Measurements from ENCODE around the gene AKAP17A. TPM values are rescaled to one million over a fixed set of nuclear protein-coding genes. Genes with fewer than 3 reads are reported as not detected.

Gene AKAP17A
- total RNA-seq, 2 donors from 2014 or later, result 42.2 to 50.9 TPM

DNA sequence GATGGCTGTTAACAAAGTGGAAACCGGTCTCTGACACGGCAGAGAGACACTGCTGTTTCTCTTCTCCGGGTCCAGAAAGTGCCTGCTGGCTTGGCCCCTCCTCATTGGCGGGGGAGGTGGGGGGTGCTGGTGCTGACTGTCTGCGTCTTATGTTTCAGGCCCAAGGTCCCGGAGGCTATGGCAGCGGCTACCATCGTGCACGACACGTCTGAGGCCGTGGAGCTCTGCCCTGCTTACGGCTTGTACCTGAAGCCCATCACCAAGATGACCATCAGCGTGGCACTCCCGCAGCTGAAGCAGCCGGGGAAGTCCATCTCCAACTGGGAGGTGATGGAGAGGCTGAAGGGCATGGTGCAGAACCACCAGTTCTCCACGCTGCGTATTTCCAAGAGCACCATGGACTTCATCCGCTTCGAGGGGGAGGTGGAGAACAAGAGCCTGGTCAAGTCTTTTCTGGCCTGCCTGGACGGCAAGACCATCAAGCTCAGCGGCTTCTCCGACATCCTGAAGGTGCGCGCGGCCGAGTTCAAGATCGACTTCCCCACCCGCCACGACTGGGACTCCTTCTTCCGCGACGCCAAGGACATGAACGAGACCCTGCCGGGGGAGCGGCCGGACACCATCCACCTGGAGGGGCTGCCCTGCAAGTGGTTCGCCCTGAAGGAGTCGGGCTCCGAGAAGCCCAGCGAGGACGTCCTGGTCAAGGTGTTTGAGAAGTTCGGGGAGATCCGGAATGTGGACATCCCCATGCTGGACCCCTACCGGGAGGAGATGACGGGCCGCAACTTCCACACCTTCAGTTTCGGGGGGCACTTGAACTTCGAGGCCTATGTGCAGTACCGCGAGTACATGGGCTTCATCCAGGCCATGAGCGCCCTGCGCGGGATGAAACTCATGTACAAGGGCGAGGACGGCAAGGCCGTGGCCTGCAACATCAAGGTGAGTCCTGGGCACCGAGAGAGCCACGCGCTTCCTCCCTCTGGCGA, 2.2 kb downstream of the AKAP17A start:
- Histone ChIP-seq H3K9ac (ENCODE audit: extremely low read depth, low read length, poor library complexity, severe bottlenecking) (no peak overlapping the region), H3K4me1 (ENCODE audit: control insufficient read depth, insufficient read depth, low read length) (peaks cover 4% of the 10 kb centered on the region), H3K36me3 (ENCODE audit: control insufficient read depth, insufficient read depth, low read length) (peaks cover 33% of the 10 kb centered on the region), H3K9me3 (ENCODE audit: control insufficient read depth, low read length) (no peaks in the 10 kb centered on the region), H3K4me3 (ENCODE audit: low read length) (peak overlapping the region; percentile 93), H3K27me3 (ENCODE audit: control insufficient read depth, insufficient read depth, low read length, poor library complexity, severe bottlenecking) (no peaks in the 10 kb centered on the region), H3K27ac (ENCODE audit: low read depth, low read length) (no peak overlapping the region)
- DNase-seq, result peak; percentile 37
- TF ChIP-seq, protein P1, sequence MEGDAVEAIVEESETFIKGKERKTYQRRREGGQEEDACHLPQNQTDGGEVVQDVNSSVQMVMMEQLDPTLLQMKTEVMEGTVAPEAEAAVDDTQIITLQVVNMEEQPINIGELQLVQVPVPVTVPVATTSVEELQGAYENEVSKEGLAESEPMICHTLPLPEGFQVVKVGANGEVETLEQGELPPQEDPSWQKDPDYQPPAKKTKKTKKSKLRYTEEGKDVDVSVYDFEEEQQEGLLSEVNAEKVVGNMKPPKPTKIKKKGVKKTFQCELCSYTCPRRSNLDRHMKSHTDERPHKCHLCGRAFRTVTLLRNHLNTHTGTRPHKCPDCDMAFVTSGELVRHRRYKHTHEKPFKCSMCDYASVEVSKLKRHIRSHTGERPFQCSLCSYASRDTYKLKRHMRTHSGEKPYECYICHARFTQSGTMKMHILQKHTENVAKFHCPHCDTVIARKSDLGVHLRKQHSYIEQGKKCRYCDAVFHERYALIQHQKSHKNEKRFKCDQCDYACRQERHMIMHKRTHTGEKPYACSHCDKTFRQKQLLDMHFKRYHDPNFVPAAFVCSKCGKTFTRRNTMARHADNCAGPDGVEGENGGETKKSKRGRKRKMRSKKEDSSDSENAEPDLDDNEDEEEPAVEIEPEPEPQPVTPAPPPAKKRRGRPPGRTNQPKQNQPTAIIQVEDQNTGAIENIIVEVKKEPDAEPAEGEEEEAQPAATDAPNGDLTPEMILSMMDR (conservative IDR thresholded peaks at IDR 0.05), result no peak
- no peak overlapping the region for H3K27ac Mint-ChIP-seq
- 94 to 95% methylated on average over 43 to 60 of the region's 60 CpGs for WGBS, 2 experiments (ENCODE audit: insufficient coverage in 1 of 2, insufficient read length in 1 of 2)
- peak overlapping the region; percentile 92 for H3K4me3 Mint-ChIP-seq
- H3K27me3 Mint-ChIP-seq (ENCODE audit: insufficient read depth), result no peaks in the 10 kb centered on the region
- no peaks in the 10 kb centered on the region for H3K9me3 Mint-ChIP-seq
- H3K36me3 Mint-ChIP-seq (ENCODE audit: low read depth), result peaks cover 44% of the 10 kb centered on the region
- peaks cover 10% of the 10 kb centered on the region for H3K4me1 Mint-ChIP-seq

DNA sequence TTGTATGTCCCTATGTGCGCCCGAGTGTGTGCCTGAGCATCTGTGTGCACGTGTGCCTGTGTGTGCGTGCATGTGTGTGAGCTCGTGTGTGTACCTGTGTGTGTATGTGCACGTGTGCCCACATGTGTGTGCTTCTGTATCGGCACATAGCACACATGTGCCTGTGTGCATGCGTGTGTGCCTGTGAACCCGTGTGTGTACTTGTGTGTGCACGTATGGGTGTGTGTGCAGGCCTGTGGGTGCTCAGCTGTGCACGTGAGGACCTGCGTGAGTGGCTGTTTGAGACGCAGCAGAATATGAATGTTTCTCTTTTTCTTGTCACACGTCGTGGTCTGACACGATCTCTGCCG, 4.3 kb downstream of the AKAP17A start:
- DNase-seq, result peak; percentile 39
- Mint-ChIP-seq H3K9me3 (no peaks in the 10 kb centered on the region), H3K4me3 (no peak overlapping the region), H3K36me3 (ENCODE audit: low read depth) (peaks cover 56% of the 10 kb centered on the region), H3K27ac (no peak overlapping the region), H3K4me1 (peaks cover 10% of the 10 kb centered on the region), H3K27me3 (ENCODE audit: insufficient read depth) (no peaks in the 10 kb centered on the region)
- Histone ChIP-seq H3K4me1 (ENCODE audit: control insufficient read depth, insufficient read depth, low read length) (peaks cover 4% of the 10 kb centered on the region), H3K9ac (ENCODE audit: extremely low read depth, low read length, poor library complexity, severe bottlenecking) (no peak overlapping the region), H3K9me3 (ENCODE audit: control insufficient read depth, low read length) (no peaks in the 10 kb centered on the region), H3K27me3 (ENCODE audit: control insufficient read depth, insufficient read depth, low read length, poor library complexity, severe bottlenecking) (no peaks in the 10 kb centered on the region), H3K4me3 (ENCODE audit: low read length) (no peak overlapping the region), H3K36me3 (ENCODE audit: control insufficient read depth, insufficient read depth, low read length) (peaks cover 43% of the 10 kb centered on the region), H3K27ac (ENCODE audit: low read depth, low read length) (no peak overlapping the region)
- 95 to 98% methylated on average over 13 to 17 of the region's 17 CpGs for WGBS, 2 experiments (ENCODE audit: insufficient coverage in 1 of 2, insufficient read length in 1 of 2)
- TF ChIP-seq, protein P1 (conservative IDR thresholded peaks at IDR 0.05), result no peak

DNA sequence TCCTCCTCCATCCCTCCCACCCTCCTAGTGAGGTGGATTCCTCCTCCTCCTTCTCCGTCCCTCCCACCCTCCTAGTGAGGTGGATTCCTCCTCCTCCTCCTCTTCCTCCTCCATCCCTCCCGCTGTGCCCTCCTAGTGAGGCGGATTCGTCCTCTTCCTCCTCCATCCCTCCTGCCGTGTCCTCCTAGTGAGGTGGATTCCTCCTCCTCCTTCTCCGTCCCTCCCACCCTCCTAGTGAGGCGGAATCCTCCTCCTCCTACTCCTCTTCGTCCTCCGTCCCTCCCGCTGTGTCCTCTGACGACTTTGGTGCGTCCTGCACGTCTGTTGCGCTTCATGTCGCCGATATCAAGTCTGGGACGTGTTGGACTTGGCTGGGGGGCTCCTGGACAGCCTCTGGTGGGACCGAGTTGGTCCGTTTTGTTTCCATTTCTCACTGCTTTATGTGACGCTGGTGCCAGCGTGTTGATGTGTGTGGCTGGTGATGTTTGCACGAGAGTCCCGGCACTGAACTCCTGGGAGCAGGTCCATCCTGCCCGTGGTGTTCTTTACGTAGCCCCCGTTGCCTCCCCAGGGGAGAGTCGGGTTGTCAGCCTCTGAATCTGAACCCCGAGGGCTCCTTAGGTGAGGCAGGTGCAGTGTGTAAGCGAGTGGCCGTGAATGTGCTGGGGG, 5.4 kb downstream of the AKAP17A start:
- no peak overlapping the region for H3K4me3 ChIP-seq (ENCODE audit: low read length)
- 87 to 92% methylated on average over 20 to 29 of the region's 30 CpGs for WGBS, 2 experiments (ENCODE audit: insufficient coverage in 1 of 2, insufficient read length in 1 of 2)
- H3K9me3 ChIP-seq (ENCODE audit: control insufficient read depth, low read length), result peaks cover 3% of the 10 kb centered on the region
- peaks cover 4% of the 10 kb centered on the region for H3K4me1 ChIP-seq (ENCODE audit: control insufficient read depth, insufficient read depth, low read length)
- DNase-seq, result peak; percentile 30
- H3K27ac Mint-ChIP-seq, result no peak overlapping the region
- no peak overlapping the region for H3K27ac ChIP-seq (ENCODE audit: low read depth, low read length)
- TF ChIP-seq, protein P1 (conservative IDR thresholded peaks at IDR 0.05), result no peak
- H3K36me3 Mint-ChIP-seq (ENCODE audit: low read depth), result peaks cover 63% of the 10 kb centered on the region
- H3K4me1 Mint-ChIP-seq, result peaks cover 10% of the 10 kb centered on the region
- H3K27me3 Mint-ChIP-seq (ENCODE audit: insufficient read depth), result no peaks in the 10 kb centered on the region
- no peak overlapping the region for H3K9ac ChIP-seq (ENCODE audit: extremely low read depth, low read length, poor library complexity, severe bottlenecking)
- H3K9me3 Mint-ChIP-seq, result no peaks in the 10 kb centered on the region
- peaks cover 53% of the 10 kb centered on the region for H3K36me3 ChIP-seq (ENCODE audit: control insufficient read depth, insufficient read depth, low read length)
- H3K27me3 ChIP-seq (ENCODE audit: control insufficient read depth, insufficient read depth, low read length, poor library complexity, severe bottlenecking), result no peaks in the 10 kb centered on the region
- no peak overlapping the region for H3K4me3 Mint-ChIP-seq

Measured in endodermal cell (in vitro differentiated cells).